CMK (cell line): ENCODE data around the gene RERE.
"Not testable (repeated sequence)": the region's sequence is repeated elsewhere in the genome, so short reads cannot be mapped to it uniquely, and the experiment has no call there.

Experiments
- DNase-seq: peaks from one replicate; pipeline ENCODE4 v3.0.0-alpha.2; 2010; ENCODE audit warnings: low read depth

RERE gene

DNA sequence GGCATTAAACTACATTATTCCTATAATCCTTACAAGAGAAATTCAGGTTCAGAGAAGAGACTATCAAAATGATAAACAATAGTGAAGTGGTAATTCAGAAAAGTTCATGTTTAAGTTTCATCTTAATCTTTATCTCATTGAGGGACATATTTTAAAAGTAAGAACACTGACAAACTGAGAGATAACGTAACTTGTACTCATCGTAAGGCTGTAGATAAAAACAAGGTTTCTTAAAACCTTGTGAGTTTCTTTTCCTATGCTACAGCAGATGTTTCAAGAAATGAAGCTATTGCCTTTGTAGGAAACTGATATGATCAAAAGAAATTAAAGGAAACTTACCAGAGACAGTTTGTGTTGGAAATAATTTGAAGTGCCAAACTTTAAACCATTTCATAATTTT is 65.0 kb downstream of the RERE start:
- no peak for DNase-seq

DNA sequence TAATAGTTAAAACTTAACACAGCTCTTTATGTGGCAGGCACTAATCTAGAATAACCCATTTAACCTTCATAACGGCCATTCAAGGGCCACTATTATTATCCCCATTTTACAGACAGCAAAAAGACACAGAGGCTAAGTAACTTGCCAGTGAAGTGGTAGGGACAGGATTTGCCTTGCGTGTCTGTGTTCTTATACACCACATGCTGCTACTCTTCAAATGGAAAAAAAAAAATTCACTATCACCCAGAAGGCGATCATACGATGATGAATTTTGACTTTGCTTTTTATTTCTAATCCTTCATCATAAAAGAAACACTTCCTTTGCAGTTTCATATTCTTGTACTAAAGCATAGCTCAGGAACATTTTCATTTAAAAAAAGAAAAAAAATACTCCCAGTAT is 65.5 kb downstream of the RERE start:
- no peak for DNase-seq

- DNase-seq, result no peak
Measured at GRCh38 chr1:8747879-8748825, 69.3 kb downstream of the RERE start.

DNA sequence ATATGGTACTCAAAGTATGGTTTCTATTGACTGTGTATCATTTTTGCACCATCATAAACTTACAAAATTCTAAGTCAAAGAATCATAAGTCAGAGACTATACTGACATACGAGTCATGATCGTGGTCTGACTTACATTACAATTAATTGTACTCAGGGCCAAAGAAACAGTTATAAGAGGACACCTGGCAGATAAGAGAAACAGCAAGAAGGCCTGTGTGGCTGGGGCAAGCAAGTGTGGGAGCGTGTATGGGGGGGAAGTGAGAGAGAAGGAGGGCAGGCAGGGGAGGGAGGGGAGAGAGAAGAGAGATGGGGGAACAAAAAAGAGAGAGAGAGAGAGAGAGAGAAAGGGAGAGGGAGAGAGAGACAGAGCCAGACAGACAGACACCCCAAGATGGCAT is 70.9 kb downstream of the RERE start:
- DNase-seq, result no peak

DNA sequence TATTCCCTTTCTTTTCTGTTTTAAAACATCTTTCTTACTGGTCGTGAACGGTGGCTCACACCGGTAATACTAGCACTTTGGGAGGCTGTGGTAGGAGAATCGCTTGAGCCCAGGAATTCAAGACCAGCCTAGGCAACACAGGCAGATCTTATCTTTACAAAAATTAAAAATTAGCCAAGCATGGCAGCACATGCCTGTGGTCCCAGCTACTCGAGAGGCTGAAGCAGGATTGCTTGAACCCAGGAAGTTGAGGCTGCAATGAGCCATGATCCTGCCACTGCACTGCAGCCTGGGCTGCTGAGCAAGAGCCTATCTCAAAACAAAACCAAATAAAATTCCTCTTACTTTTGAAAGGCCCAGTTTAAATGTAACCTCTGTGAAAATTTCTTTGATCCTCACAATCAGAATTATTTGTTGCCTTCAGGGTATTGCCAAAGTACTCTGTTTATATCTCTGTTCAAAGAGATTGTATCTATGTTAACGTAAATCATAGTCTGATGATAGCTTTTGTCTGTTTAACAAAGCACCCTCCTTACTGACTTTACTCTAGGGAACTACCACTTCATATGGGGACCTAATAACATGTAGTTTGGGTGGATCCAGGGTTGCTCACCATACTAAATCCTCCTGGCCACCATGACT is 71.6 kb downstream of the RERE start:
- no peak for DNase-seq

DNA sequence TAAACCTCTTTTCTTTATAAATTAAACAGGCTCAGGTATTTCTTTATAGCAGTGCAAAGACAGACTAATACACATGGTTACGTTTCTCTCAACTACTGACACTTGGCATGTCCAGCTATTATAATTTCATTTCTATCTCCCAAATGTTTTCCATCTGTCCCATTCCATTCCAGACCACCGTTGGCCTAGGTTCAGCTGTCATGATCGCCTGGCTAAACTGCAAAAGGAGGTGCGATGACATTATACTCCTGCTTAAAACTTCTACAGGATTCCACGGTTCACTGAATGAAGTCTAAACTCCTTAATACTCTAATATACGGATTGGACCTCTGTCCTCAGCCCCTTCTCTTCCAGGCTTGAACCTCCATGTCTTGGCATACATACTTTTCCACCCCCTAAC is 72.1 kb downstream of the RERE start:
- DNase-seq, result no peak

GRCh38 chr1:8742022-8742924 is 75.2 kb downstream of the RERE start:
- DNase-seq, result no peak

DNA sequence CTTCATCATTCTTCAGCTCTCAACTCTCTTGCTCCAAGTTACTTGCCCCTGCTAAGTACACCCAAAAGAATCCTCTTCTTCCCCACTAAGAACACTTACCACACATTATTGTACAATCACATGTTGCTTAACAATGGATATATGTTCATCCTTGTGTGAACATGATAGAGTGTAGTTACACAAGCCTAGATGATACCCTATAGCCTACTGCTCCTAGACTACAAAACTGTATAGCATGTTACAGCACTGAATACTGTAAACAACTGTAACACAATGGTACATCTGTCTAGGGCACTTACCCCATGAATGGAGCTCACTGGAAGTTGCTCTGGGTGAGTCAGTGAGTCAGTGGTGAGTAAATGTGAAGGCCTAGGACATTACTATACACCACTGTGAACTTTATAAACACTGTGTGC is 77.4 kb downstream of the RERE start:
- no peak for DNase-seq

- DNase-seq, result no peak
Measured at GRCh38 chr1:8739377-8739776, 78.1 kb downstream of the RERE start.

DNA sequence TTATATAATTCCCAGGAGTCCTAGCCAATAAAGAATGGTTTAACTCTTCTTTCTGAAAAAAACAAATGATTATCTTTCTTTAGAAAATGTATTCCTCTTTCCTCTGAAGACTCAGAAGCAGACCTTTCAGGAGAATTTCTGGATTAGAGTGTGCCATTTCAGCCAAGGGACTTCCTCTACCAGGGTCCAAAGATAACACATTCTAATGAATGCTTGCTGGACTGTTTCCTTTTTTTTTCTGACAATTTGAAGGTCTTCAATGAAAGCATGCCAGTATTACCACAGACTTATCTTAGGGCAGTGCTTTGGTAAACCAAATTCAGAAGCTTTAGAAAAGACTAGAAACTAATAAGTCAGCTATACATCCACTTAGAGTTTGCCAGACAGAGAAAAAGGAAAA is 80.5 kb downstream of the RERE start:
- DNase-seq, result no peak

DNA sequence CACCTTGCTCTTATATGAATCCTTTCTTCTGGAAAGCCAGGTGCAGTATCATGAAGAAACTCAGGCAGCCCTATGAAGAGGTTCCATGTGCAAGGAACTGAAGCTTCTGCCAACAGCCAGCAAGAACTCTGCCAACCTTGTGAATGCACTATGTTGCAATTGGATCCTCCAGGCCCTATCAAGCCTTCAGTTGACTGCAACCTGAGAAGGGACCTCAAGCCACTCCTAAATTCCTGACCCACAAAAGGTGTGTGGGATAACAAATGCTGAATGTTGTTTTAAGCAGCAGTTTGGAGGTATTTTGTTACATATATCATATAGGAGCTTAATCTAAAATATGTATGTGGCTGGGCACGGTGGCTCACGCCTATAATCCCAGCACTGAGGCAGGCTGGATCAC is 84.0 kb downstream of the RERE start:
- no peak for DNase-seq

- no peak for DNase-seq
Measured at GRCh38 chr1:8731162-8731561, 86.3 kb downstream of the RERE start.

DNA sequence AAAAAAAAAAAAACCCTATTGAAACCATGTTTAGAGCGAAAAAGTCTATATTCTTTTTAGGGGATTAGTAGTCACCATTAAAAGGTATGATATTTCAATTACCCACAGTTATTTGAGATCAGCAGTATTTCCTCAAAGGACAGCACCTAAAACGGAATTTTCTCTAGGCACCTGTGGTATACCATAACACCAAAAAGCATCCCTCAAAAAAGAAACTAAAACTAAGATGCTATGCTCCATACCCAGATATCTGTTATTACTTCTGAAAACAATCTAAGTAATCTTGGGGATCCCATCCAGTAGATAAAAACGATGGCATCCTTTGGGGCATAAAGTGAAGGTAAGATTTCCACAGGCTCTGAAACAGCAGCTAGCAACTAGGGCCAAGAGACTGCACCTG is 89.0 kb downstream of the RERE start:
- DNase-seq, result no peak

DNA sequence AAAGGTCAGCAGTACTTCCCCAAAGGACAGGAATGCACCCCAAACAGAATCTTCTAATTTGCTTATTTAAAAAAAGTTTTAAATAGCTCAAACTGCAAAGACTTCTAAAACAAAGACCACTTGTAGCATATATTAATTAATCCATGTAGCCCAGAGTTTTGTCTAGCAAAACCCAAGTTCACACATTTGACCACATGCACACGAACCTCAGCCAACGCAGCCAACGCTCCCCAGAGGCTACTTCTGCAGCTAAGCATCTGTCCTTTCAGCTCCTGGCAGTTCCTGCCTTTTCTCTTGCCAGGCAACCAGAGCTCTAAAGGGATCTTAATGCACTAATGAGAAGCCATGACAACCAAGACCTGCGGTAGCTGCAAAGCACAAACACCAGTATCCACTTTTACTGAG is 89.6 kb downstream of the RERE start:
- DNase-seq, result no peak

- not testable (repeated sequence) for DNase-seq
Measured at GRCh38 chr1:8727316-8727715, 90.1 kb downstream of the RERE start.

- DNase-seq, result not testable (repeated sequence)
Measured at GRCh38 chr1:8726801-8727186, 90.6 kb downstream of the RERE start.

- DNase-seq, result no peak
Measured at GRCh38 chr1:8723010-8723409, 94.4 kb downstream of the RERE start.

DNA sequence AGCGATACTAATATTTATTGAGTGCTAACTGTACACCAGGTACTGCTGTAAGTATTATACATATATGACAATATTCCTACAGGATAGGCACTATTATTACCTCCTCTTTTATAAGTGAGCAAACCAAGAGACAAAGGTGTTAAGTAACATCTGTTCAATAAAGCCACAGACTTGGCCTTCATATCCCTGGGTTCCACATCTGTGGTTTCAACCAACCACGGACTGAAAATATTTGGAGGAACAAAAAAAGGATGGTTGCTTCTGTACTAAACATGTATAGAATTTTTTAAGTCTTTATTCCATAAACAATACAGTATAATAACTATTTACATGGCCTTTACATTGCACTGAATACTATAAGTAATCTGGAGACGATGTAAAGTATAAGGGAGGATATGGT is 95.1 kb downstream of the RERE start:
- no peak for DNase-seq

DNA sequence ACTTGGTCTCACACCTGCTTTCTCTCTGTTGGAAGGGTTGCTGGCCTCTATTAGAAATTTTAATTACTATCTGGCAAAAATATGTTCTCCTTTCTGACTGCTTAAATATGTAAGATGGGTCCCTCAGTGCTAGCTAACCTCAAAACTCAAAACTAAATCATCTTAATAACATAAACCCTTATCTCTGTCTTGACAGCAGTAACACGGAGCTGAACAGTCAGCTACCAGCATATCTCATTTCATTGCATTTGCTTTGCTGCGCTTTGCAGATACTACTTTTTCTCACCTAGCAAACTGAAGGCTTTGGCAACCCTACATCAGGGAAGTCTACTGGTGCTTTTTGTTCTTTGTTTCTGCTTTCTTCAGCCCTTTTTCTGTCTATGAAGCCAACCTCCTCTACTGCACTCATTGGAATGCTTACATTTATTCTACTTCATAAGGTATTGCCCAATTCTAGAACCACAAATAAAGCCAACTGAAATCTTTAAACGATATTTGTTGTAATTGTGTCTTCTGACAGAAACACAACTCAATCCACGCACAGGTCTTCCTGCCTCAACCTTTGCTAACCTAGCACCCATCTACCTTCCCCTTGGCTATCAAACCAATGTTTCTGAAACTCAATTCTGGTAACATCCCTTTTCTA is 95.6 kb downstream of the RERE start:
- DNase-seq, result no peak

DNA sequence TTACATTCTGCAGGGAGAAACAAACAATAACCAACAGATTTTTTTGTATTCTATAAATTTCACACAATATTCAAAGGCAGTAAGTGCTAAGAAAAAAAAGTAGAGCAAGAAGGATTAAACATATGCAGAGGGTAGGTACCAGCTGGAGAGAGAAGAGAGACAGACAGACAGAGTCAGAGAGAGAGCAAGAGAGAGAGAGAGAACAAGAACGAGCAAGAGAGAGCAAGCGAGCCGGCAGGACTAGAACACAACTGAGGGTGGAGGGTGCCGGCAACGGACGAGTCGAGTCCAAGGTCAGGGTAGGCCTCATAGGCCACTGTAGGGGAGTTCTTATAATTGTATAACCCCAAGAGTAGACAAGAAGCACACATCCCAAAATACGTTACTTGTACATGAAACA is 97.1 kb downstream of the RERE start:
- no peak for DNase-seq

DNA sequence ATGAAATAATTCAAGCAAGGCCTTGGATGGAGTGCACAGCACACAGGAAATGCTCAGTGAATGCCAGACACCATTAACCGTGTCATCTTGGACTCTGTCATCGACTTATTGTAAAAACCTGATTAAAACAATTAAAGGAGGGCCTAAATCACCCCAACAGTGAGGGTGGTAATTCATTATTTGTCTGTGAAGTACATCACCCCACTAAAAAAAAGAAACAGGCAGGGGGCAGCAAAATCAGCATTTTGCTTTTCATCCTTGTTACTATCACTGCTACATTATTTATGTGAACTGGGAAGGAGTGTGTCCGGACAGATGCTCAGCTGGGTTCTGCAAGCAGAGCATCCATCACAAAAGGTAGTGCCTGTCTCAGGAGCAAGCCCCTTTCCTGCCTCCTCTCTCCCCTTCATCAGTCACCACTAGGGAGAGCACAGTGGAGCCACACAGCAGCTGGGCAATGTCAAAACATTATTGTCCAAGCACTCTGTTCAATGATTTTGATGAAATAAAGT is 98.5 kb downstream of the RERE start:
- no peak for DNase-seq

DNA sequence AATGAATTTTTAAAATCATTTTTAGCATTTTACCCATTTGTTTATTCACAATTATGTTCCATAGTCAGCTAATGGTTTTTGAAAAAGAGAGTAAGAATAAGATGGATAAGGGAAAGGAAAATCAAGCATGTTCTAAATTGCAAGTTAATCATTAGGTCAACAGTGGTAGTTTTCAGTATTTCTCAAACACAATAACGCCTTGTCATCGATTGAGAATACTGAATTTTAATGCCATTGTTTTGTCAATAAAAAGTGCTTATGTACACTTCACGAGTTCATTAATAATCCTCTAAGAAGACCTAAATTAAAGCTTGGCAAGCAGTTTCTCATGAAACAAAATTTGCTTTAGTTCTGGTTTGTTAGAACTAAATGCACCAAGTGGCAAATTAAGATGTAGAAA is 100.3 kb downstream of the RERE start:
- DNase-seq, result no peak
